Large intestine (tissue), 3 donors: Measurements from ENCODE around the gene EIF4E. TPM values are rescaled to one million over a fixed set of nuclear protein-coding genes. Genes with fewer than 3 reads are reported as not detected.
"Not testable (repeated sequence)": the region's sequence is repeated elsewhere in the genome, so short reads cannot be mapped to it uniquely, and the experiment has no call there.

Experiments
- DNase-seq, 2 donors: peaks; one replicate each; pipeline versions ENCODE4 v3.0.0 to v3.0.0-alpha.2; 2013
- H3K27ac ChIP-seq: one replicate; pipeline ENCODE4 v1.5.1; 2013; ENCODE audit warnings: low read length
- H3K27me3 ChIP-seq: 2 replicates; pipeline ENCODE4 v1.6.1; 2013; ENCODE audit warnings: low read length; ENCODE audit not compliant: control insufficient read depth, insufficient read depth
- H3K36me3 ChIP-seq: 2 replicates; pipeline ENCODE4 v1.6.1; 2013; ENCODE audit warnings: low read length; ENCODE audit not compliant: control insufficient read depth, insufficient read depth
- H3K4me1 ChIP-seq: one replicate; pipeline ENCODE4 v1.6.1; 2013; ENCODE audit warnings: low read length; ENCODE audit not compliant: control insufficient read depth, insufficient read depth
- H3K4me3 ChIP-seq: one replicate; pipeline ENCODE4 v1.5.1; 2013; ENCODE audit warnings: low read length
- H3K9me3 ChIP-seq: one replicate; pipeline ENCODE4 v1.6.1; 2013; ENCODE audit warnings: mild to moderate bottlenecking, low read depth, low read length, moderate library complexity; ENCODE audit not compliant: control insufficient read depth
- WGBS: methylation state at CpG from one replicate; pipeline ENCODE4 v1.1.5; 2013; ENCODE audit warnings: low lambda C conversion rate; ENCODE audit not compliant: insufficient coverage; 5-methylcytosine and 5-hydroxymethylcytosine counted together
- polyA plus RNA-seq: library from polyadenylated mRNA; unstranded; fragments of 120-200 nt; gene quantifications from one replicate; pipeline ENCODE4 v1.2.1, GENCODE V29; 2013

Gene EIF4E
- polyA plus RNA-seq, 1 donor, result 67.3 TPM

DNA sequence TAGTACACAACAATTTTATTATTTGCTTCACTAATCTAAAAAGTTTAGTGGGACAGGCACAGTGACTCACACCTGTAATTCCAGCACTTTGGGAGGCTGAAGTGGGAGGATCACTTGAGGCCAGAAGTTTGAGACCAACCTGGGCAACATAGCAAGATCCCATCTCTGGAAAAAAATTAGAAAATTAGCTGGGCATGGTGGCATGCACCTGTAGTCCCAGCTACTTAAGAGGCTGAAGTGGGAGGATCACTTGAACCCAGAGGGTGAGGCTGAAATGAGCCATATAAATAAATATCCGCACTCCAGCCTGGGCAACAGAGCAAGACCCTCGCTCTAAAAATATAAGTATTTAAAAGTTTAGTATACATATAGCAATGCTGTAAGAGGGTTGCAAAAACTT, 42.6 kb downstream of the EIF4E start:
- not testable (repeated sequence) for H3K27me3 ChIP-seq, DNase-seq, H3K9me3 ChIP-seq, H3K4me1 ChIP-seq, H3K27ac ChIP-seq, H3K4me3 ChIP-seq
- 95% methylated on average over 2 of the region's 2 CpGs for WGBS
- H3K36me3 ChIP-seq, result peaks cover 34% of the 10 kb centered on the region

DNA sequence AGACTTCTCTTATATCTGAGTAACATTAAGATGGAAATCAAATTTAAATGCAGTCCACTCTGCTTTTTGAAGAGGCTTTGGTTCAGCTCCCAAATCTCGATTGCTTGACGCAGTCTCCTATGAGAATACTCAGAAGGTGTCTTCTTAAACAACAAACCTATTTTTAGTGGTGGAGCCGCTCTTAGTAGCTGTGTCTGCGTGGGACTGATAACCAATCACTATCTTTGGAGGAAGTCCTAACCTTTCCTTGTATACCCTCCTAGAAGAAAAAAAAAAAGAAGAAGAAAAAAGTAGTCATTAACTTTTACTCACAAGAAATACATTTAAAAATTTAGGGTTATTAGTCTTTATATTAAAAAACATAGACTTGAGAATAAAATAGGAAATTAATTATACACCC, 48.0 kb downstream of the EIF4E start:
- no CpG with 5 or more reads among the region's 4 CpGs for WGBS
- H3K36me3 ChIP-seq, result peaks cover 20% of the 10 kb centered on the region
- H3K4me1 ChIP-seq, H3K4me3 ChIP-seq, H3K9me3 ChIP-seq, DNase-seq, H3K27ac ChIP-seq, H3K27me3 ChIP-seq: not testable (repeated sequence)

DNA sequence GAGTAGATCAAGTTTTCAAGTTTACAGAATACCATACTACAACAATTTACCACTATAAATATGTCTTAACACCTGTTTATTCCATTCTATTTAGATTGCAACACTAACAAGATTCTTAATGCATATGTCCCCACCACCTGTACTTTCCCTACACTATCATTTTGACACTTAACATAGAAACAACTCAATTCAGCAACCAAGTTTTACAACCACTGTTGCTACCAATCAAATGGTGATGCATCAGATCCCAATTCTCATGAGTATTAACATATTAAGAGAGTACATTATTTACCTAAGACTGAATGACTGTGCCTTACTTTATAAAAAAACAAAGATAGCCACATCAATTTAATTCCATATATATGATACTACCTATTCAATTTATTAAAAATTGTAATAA, 49.4 kb downstream of the EIF4E start:
- Histone ChIP-seq H3K27me3 (no peaks in the 10 kb centered on the region), H3K4me3 (no peak overlapping the region), H3K4me1 (no peaks in the 10 kb centered on the region), H3K9me3 (no peaks in the 10 kb centered on the region), H3K27ac (no peak overlapping the region), H3K36me3 (peaks cover 12% of the 10 kb centered on the region)
- DNase-seq, result no peak

DNA sequence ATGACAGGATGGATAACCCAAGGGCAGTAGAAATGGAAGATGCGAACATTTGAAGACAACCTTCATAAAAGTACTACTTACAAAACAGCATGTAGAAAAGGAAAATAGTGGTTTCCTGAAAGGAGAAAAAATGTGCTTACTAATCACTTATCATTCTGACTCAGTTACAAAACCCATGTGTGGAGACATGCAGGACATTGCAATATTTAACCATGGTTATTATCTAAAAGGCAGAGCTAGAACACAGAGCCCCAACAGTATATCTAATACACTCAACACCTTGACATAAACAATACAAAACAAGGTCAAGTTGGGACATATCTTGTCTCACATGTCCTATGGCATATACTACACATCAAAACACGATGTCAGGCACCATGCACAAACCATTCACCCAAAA, 55.9 kb downstream of the EIF4E start:
- Histone ChIP-seq H3K4me3 (no peak overlapping the region), H3K27ac (no peak overlapping the region), H3K9me3 (no peaks in the 10 kb centered on the region), H3K27me3 (no peaks in the 10 kb centered on the region), H3K4me1 (no peaks in the 10 kb centered on the region), H3K36me3 (no peaks in the 10 kb centered on the region)
- 100% methylated on average over 1 of the region's 2 CpGs for WGBS
- DNase-seq, result no peak

DNA sequence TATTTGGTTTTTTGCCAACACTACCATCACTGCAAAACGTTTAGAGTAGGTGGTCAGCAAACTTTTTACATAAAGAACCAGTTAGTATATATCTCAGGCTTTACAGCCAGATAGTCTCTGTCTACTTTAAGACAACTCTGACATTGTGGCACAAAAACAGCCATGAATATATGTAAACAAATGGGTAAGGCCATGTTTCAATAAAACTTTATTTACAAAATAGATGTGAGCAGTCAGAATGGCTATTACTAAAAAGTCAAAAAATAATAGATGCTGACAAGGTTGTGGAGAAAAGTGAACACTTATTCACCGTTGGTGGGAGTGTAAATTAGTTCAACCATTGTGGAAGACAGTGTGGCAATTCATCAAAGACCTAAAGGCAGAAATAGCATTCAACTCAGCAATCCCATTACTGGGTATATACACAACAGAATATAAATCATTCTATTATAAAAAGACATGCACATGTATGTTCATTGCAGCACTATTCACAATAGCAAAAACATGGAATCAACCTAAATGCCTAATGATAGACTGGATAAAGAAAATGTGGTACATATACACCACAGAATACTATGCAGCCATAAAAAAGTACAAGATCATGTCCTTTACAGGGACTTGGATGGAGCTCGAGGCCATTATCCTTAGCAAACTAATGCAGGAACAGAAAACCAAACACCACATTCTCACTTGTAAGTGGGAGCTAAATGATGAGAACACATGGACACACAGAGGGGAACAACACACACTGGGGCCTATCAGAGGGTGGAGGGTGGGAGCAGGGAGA, 56.6 kb downstream of the EIF4E start:
- H3K9me3 ChIP-seq, H3K27me3 ChIP-seq, H3K27ac ChIP-seq, H3K36me3 ChIP-seq, DNase-seq, H3K4me3 ChIP-seq, H3K4me1 ChIP-seq: not testable (repeated sequence)
- WGBS, result no CpG with 5 or more reads among the region's 3 CpGs

DNA sequence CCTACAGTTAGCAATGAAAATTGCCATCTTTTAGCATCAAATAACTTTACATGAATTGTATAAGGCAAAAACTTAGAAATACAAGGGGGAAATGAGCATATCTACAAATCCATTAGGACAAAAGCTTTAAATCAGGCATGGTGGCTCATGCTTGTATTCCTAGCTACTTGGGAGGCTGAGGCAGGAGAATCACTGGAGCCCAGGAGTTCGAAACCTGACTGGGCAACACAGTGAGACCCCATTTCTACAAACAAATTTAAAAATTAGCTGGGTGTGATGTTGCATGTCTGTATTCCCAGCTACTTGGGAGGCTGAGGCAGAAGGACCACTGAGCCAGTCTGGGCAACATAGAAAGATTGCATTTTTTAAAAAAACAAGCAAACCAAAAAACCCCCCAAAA, 61.3 kb downstream of the EIF4E start:
- Histone ChIP-seq H3K27me3 (no peaks in the 10 kb centered on the region), H3K36me3 (no peaks in the 10 kb centered on the region), H3K4me1 (no peaks in the 10 kb centered on the region), H3K4me3 (no peak overlapping the region), H3K9me3 (no peaks in the 10 kb centered on the region), H3K27ac (no peak overlapping the region)
- WGBS, result no CpG with 5 or more reads among the region's 1 CpG
- DNase-seq, result no peak

DNA sequence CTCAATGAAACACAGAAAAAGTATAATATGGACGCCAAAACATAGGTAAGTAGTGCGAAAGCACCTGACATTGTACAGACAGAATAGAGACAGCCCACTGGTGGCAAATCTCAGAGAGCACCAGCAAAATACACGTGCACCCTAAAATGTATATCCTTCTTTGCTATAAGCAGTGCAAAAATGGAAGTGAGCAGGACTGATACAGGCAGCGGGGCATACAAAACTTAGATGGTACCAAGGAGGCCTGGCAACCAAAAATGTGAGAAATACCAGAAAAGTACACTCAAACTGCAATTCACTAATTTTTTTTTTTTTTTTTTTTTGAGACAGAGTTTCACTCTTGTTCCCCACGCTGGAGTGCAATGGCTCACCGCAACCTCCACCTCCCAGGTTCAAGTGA, 63.9 kb downstream of the EIF4E start:
- Histone ChIP-seq H3K27ac (no peak overlapping the region), H3K9me3 (no peaks in the 10 kb centered on the region), H3K36me3 (no peaks in the 10 kb centered on the region), H3K27me3 (no peaks in the 10 kb centered on the region), H3K4me3 (no peak overlapping the region), H3K4me1 (no peaks in the 10 kb centered on the region)
- WGBS, result 60% methylated on average over 1 of the region's 6 CpGs
- DNase-seq, result no peak

DNA sequence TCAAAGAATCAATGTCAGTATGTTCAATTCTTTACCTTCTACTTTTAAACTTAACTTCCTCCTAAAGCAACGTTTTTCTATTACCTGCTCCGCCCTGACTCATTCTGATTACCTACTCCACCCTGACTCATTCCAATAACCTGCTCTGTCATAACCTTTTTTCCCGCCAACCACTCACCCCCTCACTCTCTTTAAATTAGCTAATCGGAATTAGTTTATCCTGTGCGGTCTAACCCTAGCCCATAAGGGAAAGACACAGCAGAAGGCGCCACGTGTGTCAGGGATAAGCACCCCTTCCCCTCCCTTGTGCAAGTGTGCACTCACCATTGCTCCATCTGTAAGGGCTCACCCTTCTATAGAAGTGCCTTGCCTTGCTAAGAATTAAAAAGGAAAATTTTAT, 64.4 kb downstream of the EIF4E start:
- Histone ChIP-seq H3K9me3 (no peaks in the 10 kb centered on the region), H3K27me3 (no peaks in the 10 kb centered on the region), H3K36me3 (no peaks in the 10 kb centered on the region), H3K4me1 (no peaks in the 10 kb centered on the region), H3K4me3 (no peak overlapping the region), H3K27ac (no peak overlapping the region)
- no peak for DNase-seq
- WGBS, result 47% methylated on average over 2 of the region's 7 CpGs

DNA sequence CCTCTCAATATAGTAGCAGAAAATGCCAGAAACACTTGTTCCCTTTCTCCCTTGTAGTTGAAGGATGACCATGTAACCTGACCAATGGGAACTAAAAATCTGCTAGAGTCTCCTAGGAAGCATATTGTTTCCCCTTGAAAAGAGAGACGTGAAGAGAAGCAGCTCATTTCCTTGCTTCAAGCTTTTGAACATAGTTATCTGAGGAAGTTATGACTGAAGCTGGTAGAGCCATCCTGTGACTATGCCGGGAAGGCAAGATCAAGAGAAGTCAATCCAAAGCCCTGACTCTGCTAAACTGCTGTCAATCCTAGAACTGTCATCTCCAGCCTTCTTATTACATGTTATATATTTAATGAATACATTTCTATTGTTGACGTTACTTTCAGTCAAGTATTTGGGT, 66.6 kb downstream of the EIF4E start:
- no peak overlapping the region for H3K4me3 ChIP-seq
- no peaks in the 10 kb centered on the region for H3K36me3 ChIP-seq
- no peaks in the 10 kb centered on the region for H3K4me1 ChIP-seq
- no peak for DNase-seq
- no peaks in the 10 kb centered on the region for H3K9me3 ChIP-seq
- WGBS, result 80% methylated on average over 1 of the region's 3 CpGs
- H3K27me3 ChIP-seq, result no peaks in the 10 kb centered on the region
- no peak overlapping the region for H3K27ac ChIP-seq

DNA sequence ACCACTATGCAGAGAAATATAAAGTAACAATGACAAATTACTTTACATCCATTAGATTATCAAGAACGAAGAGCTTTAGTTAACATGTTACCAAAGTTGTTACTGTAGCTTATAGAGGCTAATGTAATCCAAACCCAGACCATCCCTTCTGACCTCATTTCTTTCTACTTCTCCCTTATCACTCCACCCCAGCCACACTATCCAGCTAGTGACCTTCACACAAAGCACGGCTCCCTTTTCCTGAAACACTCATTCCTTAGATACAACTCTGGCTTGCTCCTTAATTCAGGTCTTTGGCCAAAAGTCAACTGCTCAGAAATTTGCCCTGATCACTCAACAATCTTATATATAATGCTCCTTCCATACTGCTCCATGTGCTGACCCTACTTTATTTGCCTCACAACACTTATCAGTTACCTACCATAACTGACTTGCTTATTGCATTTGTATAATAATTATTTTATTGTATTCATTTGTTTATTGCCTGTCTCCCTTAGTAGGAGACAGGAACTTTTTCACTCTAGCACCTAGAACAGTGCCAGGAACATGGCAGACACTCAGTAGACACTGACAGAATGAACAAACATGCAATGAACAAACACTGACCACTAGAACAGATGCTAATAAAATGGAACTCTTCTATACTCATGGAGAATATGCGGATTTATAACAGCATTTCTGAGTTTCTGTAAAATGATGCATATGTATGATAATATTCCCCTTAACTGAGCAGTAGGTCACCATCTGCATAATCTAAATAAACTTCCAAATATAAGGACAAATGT, 67.6 kb downstream of the EIF4E start:
- no peak overlapping the region for H3K27ac ChIP-seq
- H3K4me1 ChIP-seq, result no peaks in the 10 kb centered on the region
- no peak for DNase-seq
- WGBS, result 58% methylated on average over 2 of the region's 3 CpGs
- H3K36me3 ChIP-seq, result no peaks in the 10 kb centered on the region
- no peaks in the 10 kb centered on the region for H3K9me3 ChIP-seq
- no peaks in the 10 kb centered on the region for H3K27me3 ChIP-seq
- no peak overlapping the region for H3K4me3 ChIP-seq

DNA sequence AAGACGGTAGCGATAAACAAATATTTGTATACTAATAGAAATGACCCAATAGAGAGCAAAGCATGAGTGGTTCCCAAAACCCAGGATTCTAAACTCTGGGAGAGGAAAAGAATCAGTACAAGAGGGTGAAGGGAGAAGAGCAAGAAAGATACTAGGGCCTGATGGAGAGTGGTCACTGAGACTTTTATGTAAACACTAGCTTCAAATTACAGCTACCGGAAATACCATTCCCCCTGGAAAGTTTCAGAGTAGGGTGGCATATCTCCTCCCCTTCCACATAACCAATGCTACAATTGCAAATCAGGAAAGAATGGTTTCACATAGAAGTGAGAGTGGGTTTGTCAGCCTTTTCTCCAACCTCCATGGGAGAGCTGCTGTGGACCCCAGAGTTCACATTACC, 77.1 kb downstream of the EIF4E start:
- DNase-seq, result no peak
- no peak overlapping the region for H3K4me3 ChIP-seq
- H3K4me1 ChIP-seq, result no peaks in the 10 kb centered on the region
- WGBS, result no CpG with 5 or more reads among the region's 3 CpGs
- no peaks in the 10 kb centered on the region for H3K27me3 ChIP-seq
- H3K27ac ChIP-seq, result no peak overlapping the region
- no peaks in the 10 kb centered on the region for H3K36me3 ChIP-seq
- no peaks in the 10 kb centered on the region for H3K9me3 ChIP-seq
